Choroid plexus epithelial cell (primary cell): ENCODE measurements around the gene HOXA2.

Experiments
- DNase-seq: peaks from one replicate; pipeline ENCODE4 v3.0.0-alpha.2; 2010; ENCODE audit warnings: low read depth
- H3K4me3 ChIP-seq: 2 replicates; pipeline ENCODE4 v1.5.1; 2011; ENCODE audit warnings: low read depth, mild to moderate bottlenecking, control low read depth, low read length, moderate library complexity
- TF ChIP-seq, protein P1 (sequence below): conservative IDR thresholded peaks from 2 replicates; pipeline ENCODE4 v1.5.1; 2011; ENCODE audit warnings: low read depth, mild to moderate bottlenecking, control low read depth, inconsistent platforms, low read length, moderate library complexity

The HOXA2 gene

DNA sequence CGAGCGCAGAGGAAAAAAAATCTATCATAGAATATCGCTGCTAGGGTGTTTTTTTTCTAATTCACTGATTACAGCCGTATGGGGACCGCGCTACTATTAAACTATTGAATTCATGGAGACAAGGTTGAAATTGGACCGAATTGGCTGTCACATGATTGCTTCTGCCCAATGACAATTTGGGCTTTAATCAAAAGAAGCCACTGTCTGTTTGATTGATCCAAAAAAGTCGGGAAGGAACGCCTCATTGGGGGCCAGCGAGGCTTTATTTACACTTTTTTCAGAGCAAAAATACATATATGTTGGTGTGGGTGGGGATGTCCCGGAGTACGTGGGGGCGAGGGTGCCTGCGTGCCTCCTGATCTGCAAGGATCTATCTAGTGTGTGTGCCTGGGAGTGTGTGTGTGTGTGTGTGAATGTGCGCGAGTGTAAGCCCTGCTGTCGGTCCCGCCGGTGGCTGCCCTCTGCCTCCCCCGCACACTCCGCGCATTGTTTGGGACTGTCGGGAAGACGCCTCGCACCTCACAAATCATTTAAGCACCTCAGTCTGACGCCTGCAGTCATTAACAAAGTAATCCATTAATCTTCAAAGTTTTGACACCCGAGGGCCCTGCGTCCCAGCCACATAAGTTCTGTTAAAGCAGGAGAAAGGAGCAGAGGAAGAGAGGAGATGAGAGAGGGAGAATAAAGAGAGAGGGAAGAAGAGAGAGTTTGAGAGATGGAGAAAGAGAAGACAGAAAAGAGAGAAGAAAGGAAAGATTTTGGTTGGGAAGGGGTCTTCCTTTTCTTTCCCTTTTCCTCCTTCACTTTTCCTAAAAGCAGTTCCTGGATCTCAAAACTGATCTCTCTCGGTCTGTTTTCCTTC, at the start of gene HOXA2:
Gene HOXA2 (minus strand): TSS at position 103 of the 862 bp plus-strand sequence. CDS start 183 bp downstream, outside the sequence.
- no peak for DNase-seq
- no peak within 1 kb of the TSS for H3K4me3 ChIP-seq
- TF ChIP-seq, protein P1, sequence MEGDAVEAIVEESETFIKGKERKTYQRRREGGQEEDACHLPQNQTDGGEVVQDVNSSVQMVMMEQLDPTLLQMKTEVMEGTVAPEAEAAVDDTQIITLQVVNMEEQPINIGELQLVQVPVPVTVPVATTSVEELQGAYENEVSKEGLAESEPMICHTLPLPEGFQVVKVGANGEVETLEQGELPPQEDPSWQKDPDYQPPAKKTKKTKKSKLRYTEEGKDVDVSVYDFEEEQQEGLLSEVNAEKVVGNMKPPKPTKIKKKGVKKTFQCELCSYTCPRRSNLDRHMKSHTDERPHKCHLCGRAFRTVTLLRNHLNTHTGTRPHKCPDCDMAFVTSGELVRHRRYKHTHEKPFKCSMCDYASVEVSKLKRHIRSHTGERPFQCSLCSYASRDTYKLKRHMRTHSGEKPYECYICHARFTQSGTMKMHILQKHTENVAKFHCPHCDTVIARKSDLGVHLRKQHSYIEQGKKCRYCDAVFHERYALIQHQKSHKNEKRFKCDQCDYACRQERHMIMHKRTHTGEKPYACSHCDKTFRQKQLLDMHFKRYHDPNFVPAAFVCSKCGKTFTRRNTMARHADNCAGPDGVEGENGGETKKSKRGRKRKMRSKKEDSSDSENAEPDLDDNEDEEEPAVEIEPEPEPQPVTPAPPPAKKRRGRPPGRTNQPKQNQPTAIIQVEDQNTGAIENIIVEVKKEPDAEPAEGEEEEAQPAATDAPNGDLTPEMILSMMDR = no peak

DNA sequence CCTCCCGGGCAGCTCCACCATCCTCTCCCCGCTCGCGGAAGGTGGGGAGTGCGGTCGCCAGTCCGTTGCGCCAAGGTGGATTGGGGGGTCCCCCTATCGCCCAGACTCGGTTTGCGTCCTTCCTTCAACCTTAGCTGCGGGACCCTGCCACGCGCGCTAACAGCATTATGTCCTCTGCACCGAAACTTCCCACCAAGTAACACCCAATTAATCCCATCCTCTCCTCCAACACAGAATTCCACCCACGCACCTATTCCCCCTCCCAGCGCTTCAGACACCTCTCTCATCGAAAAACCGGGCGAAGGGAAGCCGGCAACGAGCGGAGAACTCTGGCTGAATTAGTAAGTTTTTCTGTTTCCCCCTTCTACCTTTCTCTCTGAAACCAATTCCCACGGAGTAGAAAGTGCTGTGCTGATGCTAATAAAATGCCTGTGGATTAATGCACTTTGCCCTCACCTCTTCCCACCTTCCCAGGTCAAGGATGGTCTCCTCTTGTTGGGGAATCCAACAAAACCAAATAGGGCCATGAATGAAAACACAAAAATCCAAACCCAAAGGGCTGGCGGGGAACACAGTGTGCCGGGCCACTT, 49.0 kb upstream of the HOXA2 start:
- TF ChIP-seq, protein P1 = no peak
- H3K4me3 ChIP-seq = no peak overlapping the region
- no peak for DNase-seq

DNA sequence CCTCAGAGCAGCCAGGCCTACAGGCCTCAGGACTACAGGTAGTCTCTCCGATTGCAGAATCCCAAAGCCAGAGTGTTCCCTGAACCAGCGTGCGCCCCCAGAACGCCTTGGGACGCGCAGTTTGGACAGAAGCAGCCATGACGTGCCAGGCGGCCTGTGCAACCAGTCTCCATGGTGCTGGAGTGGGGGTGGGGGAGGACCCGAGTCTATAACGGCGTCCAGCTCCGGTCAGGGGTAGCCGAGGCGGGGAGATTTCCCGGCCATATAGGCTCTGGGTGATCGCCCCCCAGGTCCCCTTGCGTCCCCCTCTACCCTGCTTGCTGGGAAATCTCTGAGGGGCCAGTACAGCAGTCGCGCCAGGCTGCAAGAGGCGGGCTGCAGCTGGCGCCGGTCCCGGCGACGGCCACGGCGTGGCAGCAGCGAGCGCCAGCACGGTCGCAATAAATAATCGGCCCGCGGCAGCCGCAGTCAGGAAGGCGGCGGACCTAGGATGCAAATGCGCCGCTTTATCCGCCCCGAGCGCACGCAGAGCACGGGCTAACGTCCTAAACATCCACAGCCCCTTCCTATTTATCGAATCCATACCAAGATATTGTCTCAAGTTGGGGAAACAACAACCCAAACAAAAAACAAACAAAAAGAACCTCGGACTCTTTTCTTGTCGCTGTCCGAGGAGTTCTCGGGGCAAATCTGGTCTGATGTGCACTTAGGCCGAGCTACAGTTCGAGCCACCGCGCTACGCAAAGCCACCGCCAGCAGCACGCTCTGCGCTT, 48.3 kb upstream of the HOXA2 start:
- DNase-seq = peak; percentile 57
- H3K4me3 ChIP-seq = no peak overlapping the region
- TF ChIP-seq, protein P1 = peak; percentile 57

DNA sequence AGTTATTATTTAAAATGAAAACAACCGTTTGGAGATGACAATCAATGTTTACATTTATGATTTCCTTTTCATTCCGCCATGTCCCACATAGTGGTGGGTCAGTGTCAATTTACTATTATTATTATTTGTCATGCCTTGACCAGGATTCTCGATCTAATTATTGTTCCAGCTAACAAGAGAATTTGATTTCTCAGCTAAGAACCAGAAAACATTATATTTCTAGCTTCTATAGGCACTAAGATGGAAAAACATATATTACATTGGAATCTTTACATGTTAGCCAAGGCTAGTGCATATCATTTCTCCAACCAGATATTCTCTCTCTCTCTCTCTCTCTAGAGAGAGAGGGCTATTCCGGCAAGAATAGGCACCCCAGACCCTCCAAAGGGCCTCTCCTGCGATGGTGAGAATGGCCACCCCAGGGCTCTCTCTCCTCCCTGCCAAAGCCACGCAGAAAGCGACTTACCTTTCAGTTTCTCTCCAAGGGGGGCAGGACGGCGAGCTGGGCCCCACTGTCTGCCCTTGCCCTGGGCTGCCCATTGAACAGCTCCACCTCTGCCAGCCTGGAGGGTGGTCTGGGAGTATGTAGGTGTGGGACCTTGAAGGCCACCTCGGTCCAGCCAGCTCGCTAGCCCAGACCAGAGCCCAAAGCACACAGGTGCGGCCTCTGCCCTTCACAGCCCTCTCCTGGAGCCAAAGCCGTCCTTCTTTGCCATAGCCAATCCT, 47.5 kb upstream of the HOXA2 start:
- H3K4me3 ChIP-seq = no peak overlapping the region
- TF ChIP-seq, protein P1 = no peak
- no peak for DNase-seq

DNA sequence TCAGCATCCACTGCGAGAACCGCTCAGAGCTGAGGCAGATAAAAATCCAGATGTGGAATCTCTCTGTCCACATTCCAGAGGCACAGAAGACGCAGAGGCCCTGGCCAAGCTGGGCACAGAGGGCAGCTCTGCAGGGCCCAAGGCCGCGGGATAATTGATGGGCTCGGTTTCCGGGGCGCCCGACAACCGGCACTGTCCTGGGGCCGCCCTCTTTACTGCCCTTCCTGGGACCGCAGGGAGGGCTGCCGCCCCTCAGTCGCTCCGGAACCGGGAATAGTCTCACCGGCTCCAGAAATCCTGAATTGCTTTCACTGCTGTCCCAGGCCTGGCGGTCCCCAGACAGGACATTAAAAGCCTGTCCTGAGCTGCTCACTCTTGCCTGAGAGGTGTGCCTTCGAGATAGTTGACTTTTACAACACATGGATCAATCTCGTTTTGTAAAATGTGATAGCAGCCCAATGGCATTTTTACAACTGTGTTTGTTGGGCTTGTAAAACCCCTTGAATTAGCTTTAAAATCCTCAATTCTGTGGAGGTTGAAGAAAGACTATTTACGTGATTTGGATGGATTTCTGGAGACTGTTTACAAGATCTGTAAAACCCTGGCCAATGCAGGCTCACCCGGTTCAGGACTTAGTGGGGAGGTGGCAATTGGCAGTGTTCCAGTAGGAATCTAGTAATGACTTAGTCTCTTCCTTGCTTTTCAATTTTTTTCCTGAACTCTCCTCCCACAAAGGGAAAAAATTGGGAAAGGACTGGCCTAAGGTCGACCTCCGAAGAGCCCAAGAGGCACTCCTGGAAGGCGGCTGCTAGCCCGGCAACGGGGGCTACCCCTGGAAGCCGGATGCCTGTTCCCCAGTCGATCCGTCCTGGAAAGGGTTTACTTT, 46.5 kb upstream of the HOXA2 start:
- no peak for DNase-seq
- H3K4me3 ChIP-seq = no peak overlapping the region
- TF ChIP-seq, protein P1 = no peak
